ENCODE measurements around the gene MUC5B.

GRCh38 chr11:1303126-1303821, 80.4 kb downstream of the MUC5B start:
- peak; percentile 85 for TF ChIP-seq CTCF (conservative IDR thresholded peaks at IDR 0.05; ENCODE audit: low read depth, low read length)
- no peak for TF ChIP-seq EZH2 (IDR thresholded peaks at IDR 0.05; ENCODE audit: low read length, unreplicated experiment)

Data from PC-3 (cell line).